Transverse colon (tissue), 4 donors: Measurements from ENCODE around the gene ADGRB3.

ENCODE experiments used
- CTCF ChIP-seq, 5 experiments: fragments of 200-600 bp in 3 of 5; fragments of 450-650 bp in 2 of 5; sonication (generic) in 3 of 5; IDR thresholded peaks; 1 replicate in 2 of 5; 2 replicates in 3 of 5; pipeline ENCODE4 v1.5.1; 2016 to 2017; ENCODE audit warnings: antibody characterized with exemption in 5 of 5, inconsistent platforms in 3 of 5, mild to moderate bottlenecking in 2 of 5, moderate library complexity in 1 of 5
- EP300 ChIP-seq: sonication (generic); formaldehyde crosslinking; IDR thresholded peaks from one replicate; pipeline ENCODE4 v1.6.1; 2017; ENCODE audit warnings: antibody characterized with exemption, low read depth
- POLR2A ChIP-seq: fragments of 450-650 bp; IDR thresholded peaks from one replicate; pipeline ENCODE4 v1.6.1; 2016; ENCODE audit warnings: antibody characterized with exemption, mild to moderate bottlenecking, moderate library complexity
- POLR2AphosphoS5 ChIP-seq, 3 donors: sonication (generic); formaldehyde crosslinking; IDR thresholded peaks; one replicate each; pipeline ENCODE4 v1.6.1; 2016; ENCODE audit warnings: antibody characterized with exemption in 3 of 3

- TF ChIP-seq POLR2A (no peak), CTCF (IDR thresholded peaks at IDR 0.05) (no peak), POLR2AphosphoS5 (IDR thresholded peaks at IDR 0.05) (no peak), EP300 (no peak)
These were observed 668.3 kb downstream of the ADGRB3 start for GRCh38 chr6:69303382-69303781.
